ENCODE results near the gene OR13C2.

GRCh38 chr9:104556830-104557634 is 48.4 kb downstream of the OR13C2 start:
- TF ChIP-seq CTCF (IDR thresholded peaks at IDR 0.05 in 8 of 11, conservative IDR thresholded peaks at IDR 0.05 in 3 of 11) (no peak), POLR2A (IDR thresholded peaks at IDR 0.05) (no peak), POLR2AphosphoS5 (IDR thresholded peaks at IDR 0.05) (no peak)

All from spleen (tissue), 7 donors.